ENCODE results near the gene UNC5A.

The UNC5A gene

GRCh38 chr5:176894298-176894697 lies 83.9 kb downstream of the UNC5A start:
- H3K9me3 Mint-ChIP-seq, result no peaks in the 10 kb centered on the region
- H3K36me3 Mint-ChIP-seq (ENCODE audit: low read depth), result no peaks in the 10 kb centered on the region
- no peak for TF ChIP-seq CTCF (IDR thresholded peaks at IDR 0.05; ENCODE audit: unreplicated experiment in 3 of 3)
- H3K4me1 Mint-ChIP-seq, result no peaks in the 10 kb centered on the region
- H3K4me3 Mint-ChIP-seq, result no peak overlapping the region
- H3K27me3 Mint-ChIP-seq (ENCODE audit: low read depth), result peaks cover 13% of the 10 kb centered on the region
- H3K27ac Mint-ChIP-seq, result no peak overlapping the region

- TF ChIP-seq CTCF (IDR thresholded peaks at IDR 0.05; ENCODE audit: unreplicated experiment in 3 of 3), result no peak
- Mint-ChIP-seq H3K4me3 (no peak overlapping the region), H3K36me3 (ENCODE audit: low read depth) (no peaks in the 10 kb centered on the region), H3K27ac (no peak overlapping the region), H3K4me1 (peaks cover under 1% of the 10 kb centered on the region), H3K9me3 (no peaks in the 10 kb centered on the region), H3K27me3 (ENCODE audit: low read depth) (peaks cover 13% of the 10 kb centered on the region)
These were observed 85.5 kb downstream of the UNC5A start for GRCh38 chr5:176895831-176896230.

- H3K4me1 Mint-ChIP-seq, result peaks cover 5% of the 10 kb centered on the region
- H3K4me3 Mint-ChIP-seq, result no peak overlapping the region
- H3K36me3 Mint-ChIP-seq (ENCODE audit: low read depth), result no peaks in the 10 kb centered on the region
- no peak for TF ChIP-seq CTCF (IDR thresholded peaks at IDR 0.05; ENCODE audit: unreplicated experiment in 3 of 3)
- H3K9me3 Mint-ChIP-seq, result no peaks in the 10 kb centered on the region
- H3K27me3 Mint-ChIP-seq (ENCODE audit: low read depth), result peaks cover 9% of the 10 kb centered on the region
- no peak overlapping the region for H3K27ac Mint-ChIP-seq
These were observed 86.9 kb downstream of the UNC5A start for GRCh38 chr5:176897263-176897662.

GRCh38 chr5:176899296-176899891 lies 89.0 kb downstream of the UNC5A start, which contains the start of gene HK3:
HK3 (minus strand) TSS chr5:176899346; CDS start chr5:176896159, 3,187 bp downstream.
- Mint-ChIP-seq H3K9me3 (no peaks in the 10 kb centered on the region), H3K4me3 (no peak within 1 kb of the TSS), H3K36me3 (ENCODE audit: low read depth) (peaks cover 15% of the 10 kb centered on the region), H3K27me3 (ENCODE audit: low read depth) (peaks cover 3% of the 10 kb centered on the region), H3K27ac (no peak within 1 kb of the TSS), H3K4me1 (peaks cover 5% of the 10 kb centered on the region)
- no peak for TF ChIP-seq CTCF (IDR thresholded peaks at IDR 0.05; ENCODE audit: unreplicated experiment in 3 of 3)

GRCh38 chr5:176899946-176900779 lies 89.8 kb downstream of the UNC5A start:
- H3K36me3 Mint-ChIP-seq (ENCODE audit: low read depth), result peaks cover 21% of the 10 kb centered on the region
- TF ChIP-seq CTCF (IDR thresholded peaks at IDR 0.05; ENCODE audit: unreplicated experiment in 3 of 3), result no peak
- H3K4me3 Mint-ChIP-seq, result no peak overlapping the region
- no peak overlapping the region for H3K27ac Mint-ChIP-seq
- H3K27me3 Mint-ChIP-seq (ENCODE audit: low read depth), result peaks cover 3% of the 10 kb centered on the region
- peaks cover 5% of the 10 kb centered on the region for H3K4me1 Mint-ChIP-seq
- no peaks in the 10 kb centered on the region for H3K9me3 Mint-ChIP-seq

Measured in nephron (organoid).